ENCODE data around the gene PDS5A.

DNA sequence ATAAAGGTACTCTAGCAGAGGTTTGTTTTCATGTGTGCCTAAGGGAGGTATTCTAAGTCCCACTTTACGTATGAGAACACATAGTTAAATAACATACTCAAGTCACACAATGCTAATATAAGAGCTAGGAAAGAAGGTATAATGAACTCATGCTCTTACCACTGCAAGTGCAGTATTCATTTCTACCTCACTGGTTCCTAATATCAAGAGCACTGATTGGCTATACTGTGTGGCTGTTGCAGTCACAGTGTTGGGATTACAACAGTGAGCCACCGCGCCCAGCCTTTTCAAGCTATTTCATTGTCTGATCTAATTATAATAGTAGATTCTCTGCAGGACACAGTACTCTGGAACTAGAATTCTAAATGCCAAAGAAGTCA is 84.0 kb downstream of the PDS5A start:
- TF ChIP-seq CTCF (IDR thresholded peaks at IDR 0.05) (no peak), ZFX (IDR thresholded peaks at IDR 0.05; ENCODE audit: borderline replicate concordance) (no peak)
